ENCODE data around the gene TMEM94. TPM values are rescaled to one million over a fixed set of nuclear protein-coding genes. Genes with fewer than 3 reads are reported as not detected.

The TMEM94 gene
- total and polyA plus RNA-seq, 2 of the 13 experiments (the other 11 are each of a cell fraction or from before 2014, with no cell fraction given): 32.6 to 134 TPM

DNA sequence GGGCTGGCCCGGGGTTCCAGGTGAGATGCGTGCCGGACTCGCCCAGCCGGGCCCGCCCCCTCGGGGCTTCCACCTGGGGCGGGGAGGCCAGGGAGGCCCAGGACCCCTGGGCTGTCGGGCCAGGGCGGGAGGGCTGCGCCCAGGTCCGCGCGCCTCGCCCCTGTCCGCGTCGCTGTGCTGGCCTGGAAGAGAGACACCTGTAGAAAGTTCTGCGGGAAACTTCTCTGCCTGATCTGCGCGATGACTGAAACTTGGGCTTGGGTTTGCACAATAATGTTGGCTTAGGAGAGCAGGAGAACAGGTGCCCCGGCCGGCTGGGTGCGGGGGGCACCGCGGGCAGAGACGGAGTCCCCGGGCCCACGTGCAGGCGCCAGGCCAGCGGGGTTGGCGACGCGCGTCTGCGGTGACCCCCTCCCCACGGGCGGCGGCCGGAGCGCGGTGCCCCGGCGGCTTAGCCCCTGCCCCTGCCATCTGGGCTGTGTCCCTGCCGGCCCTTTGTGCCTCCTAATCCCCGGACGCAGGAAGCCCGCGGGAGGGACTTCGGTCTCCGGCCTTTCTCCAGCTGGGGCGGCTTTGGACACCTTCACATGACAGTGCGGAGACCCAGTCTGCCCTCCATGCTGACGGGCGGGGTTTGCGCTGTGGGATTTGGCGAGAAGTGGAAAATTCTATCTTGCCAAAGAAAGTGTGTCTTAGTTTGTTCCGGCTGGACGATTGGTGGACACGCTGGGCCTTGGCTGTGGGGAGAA is 69.5 kb downstream of the TMEM94 start (continued):
- TF ChIP-seq, protein P1, sequence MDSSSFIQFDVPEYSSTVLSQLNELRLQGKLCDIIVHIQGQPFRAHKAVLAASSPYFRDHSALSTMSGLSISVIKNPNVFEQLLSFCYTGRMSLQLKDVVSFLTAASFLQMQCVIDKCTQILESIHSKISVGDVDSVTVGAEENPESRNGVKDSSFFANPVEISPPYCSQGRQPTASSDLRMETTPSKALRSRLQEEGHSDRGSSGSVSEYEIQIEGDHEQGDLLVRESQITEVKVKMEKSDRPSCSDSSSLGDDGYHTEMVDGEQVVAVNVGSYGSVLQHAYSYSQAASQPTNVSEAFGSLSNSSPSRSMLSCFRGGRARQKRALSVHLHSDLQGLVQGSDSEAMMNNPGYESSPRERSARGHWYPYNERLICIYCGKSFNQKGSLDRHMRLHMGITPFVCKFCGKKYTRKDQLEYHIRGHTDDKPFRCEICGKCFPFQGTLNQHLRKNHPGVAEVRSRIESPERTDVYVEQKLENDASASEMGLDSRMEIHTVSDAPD (CRISPR knock-in tag; IDR thresholded peaks at IDR 0.05): no peak
- TF ChIP-seq, protein P2, sequence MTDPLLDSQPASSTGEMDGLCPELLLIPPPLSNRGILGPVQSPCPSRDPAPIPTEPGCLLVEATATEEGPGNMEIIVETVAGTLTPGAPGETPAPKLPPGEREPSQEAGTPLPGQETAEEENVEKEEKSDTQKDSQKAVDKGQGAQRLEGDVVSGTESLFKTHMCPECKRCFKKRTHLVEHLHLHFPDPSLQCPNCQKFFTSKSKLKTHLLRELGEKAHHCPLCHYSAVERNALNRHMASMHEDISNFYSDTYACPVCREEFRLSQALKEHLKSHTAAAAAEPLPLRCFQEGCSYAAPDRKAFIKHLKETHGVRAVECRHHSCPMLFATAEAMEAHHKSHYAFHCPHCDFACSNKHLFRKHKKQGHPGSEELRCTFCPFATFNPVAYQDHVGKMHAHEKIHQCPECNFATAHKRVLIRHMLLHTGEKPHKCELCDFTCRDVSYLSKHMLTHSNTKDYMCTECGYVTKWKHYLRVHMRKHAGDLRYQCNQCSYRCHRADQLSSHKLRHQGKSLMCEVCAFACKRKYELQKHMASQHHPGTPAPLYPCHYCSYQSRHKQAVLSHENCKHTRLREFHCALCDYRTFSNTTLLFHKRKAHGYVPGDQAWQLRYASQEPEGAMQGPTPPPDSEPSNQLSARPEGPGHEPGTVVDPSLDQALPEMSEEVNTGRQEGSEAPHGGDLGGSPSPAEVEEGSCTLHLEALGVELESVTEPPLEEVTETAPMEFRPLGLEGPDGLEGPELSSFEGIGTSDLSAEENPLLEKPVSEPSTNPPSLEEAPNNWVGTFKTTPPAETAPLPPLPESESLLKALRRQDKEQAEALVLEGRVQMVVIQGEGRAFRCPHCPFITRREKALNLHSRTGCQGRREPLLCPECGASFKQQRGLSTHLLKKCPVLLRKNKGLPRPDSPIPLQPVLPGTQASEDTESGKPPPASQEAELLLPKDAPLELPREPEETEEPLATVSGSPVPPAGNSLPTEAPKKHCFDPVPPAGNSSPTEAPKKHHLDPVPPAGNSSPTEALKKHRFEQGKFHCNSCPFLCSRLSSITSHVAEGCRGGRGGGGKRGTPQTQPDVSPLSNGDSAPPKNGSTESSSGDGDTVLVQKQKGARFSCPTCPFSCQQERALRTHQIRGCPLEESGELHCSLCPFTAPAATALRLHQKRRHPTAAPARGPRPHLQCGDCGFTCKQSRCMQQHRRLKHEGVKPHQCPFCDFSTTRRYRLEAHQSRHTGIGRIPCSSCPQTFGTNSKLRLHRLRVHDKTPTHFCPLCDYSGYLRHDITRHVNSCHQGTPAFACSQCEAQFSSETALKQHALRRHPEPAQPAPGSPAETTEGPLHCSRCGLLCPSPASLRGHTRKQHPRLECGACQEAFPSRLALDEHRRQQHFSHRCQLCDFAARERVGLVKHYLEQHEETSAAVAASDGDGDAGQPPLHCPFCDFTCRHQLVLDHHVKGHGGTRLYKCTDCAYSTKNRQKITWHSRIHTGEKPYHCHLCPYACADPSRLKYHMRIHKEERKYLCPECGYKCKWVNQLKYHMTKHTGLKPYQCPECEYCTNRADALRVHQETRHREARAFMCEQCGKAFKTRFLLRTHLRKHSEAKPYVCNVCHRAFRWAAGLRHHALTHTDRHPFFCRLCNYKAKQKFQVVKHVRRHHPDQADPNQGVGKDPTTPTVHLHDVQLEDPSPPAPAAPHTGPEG (CRISPR knock-in tag; IDR thresholded peaks at IDR 0.05): peak; percentile 73; the same call in 1 of the 2 replicates
- TF ChIP-seq SP1 (IDR thresholded peaks at IDR 0.05): no peak
- TF ChIP-seq SP1 (CRISPR knock-in tag; IDR thresholded peaks at IDR 0.05): no peak
- TF ChIP-seq ZNF513 (CRISPR knock-in tag; conservative IDR thresholded peaks at IDR 0.05): no peak
- TF ChIP-seq, protein P3, sequence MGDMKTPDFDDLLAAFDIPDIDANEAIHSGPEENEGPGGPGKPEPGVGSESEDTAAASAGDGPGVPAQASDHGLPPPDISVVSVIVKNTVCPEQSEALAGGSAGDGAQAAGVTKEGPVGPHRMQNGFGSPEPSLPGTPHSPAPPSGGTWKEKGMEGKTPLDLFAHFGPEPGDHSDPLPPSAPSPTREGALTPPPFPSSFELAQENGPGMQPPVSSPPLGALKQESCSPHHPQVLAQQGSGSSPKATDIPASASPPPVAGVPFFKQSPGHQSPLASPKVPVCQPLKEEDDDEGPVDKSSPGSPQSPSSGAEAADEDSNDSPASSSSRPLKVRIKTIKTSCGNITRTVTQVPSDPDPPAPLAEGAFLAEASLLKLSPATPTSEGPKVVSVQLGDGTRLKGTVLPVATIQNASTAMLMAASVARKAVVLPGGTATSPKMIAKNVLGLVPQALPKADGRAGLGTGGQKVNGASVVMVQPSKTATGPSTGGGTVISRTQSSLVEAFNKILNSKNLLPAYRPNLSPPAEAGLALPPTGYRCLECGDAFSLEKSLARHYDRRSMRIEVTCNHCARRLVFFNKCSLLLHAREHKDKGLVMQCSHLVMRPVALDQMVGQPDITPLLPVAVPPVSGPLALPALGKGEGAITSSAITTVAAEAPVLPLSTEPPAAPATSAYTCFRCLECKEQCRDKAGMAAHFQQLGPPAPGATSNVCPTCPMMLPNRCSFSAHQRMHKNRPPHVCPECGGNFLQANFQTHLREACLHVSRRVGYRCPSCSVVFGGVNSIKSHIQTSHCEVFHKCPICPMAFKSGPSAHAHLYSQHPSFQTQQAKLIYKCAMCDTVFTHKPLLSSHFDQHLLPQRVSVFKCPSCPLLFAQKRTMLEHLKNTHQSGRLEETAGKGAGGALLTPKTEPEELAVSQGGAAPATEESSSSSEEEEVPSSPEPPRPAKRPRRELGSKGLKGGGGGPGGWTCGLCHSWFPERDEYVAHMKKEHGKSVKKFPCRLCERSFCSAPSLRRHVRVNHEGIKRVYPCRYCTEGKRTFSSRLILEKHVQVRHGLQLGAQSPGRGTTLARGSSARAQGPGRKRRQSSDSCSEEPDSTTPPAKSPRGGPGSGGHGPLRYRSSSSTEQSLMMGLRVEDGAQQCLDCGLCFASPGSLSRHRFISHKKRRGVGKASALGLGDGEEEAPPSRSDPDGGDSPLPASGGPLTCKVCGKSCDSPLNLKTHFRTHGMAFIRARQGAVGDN (CRISPR knock-in tag; IDR thresholded peaks at IDR 0.05): peak; percentile 85; the same call in 1 of the 2 replicates
- no peak for TF ChIP-seq PLRG1 (conservative IDR thresholded peaks at IDR 0.05)
- TF ChIP-seq KLF13 (CRISPR knock-in tag; IDR thresholded peaks at IDR 0.05): no peak
- TF ChIP-seq KDM1A (CRISPR knock-in tag; IDR thresholded peaks at IDR 0.05): no peak
- no peak for TF ChIP-seq ZNF816 (CRISPR knock-in tag; IDR thresholded peaks at IDR 0.05; ENCODE audit: borderline replicate concordance)
- peak; percentile 90 for TF ChIP-seq TFAP4 (IDR thresholded peaks at IDR 0.05; ENCODE audit: borderline replicate concordance, low read depth)
- TF ChIP-seq ZNF292 (CRISPR knock-in tag; IDR thresholded peaks at IDR 0.05; ENCODE audit: borderline replicate concordance, low read depth): peak; percentile 51; the same call in 1 of the 2 replicates
- TF ChIP-seq ZNF3 (CRISPR knock-in tag; IDR thresholded peaks at IDR 0.05): no peak
- peak; percentile 12 for TF ChIP-seq ASH2L (IDR thresholded peaks at IDR 0.05; ENCODE audit: insufficient read length, low read depth, low read length)
- TF ChIP-seq DNMT1 (CRISPR knock-in tag; IDR thresholded peaks at IDR 0.05): no peak

Measured in HepG2 (cell line).